H1 (cell line): ENCODE measurements around the gene EVA1C. TPM values are rescaled to one million over a fixed set of nuclear protein-coding genes. Genes with fewer than 3 reads are reported as not detected.

Experiments used
- CTCF ChIA-PET: fragments of 300-600 bp; sonication (Branson Sonifier 250); formaldehyde crosslinking; loops from one replicate; lab custom pipeline; 2021; ENCODE audit not compliant: partially characterized antibody; lab: Charles Lee
- POLR2A ChIA-PET: fragments of 300-600 bp; sonication (Branson Sonifier 250); formaldehyde crosslinking; loops from one replicate; lab custom pipeline; 2021; ENCODE audit warnings: inconsistent platforms; ENCODE audit not compliant: partially characterized antibody; lab: Charles Lee
- DNase-seq, 2 experiments: peaks; one replicate each; pipeline versions ENCODE4 v3.0.0 to v3.0.0-alpha.2; 2010 to 2022; ENCODE audit warnings: low spot score in 2 of 2, low read depth in 1 of 2, mixed read lengths in 1 of 2
- FAIRE-seq: peaks from 2 replicates; lab custom pipeline; 2011; peaks lifted over from hg19 to GRCh38; lab: Jason Lieb, UNC
- H2AFZ ChIP-seq: 2 replicates; pipeline ENCODE4 v1.8.1; 2012; ENCODE audit warnings: low read length, inconsistent platforms
- H2AK5ac ChIP-seq: 2 replicates; pipeline ENCODE4 v1.6.1; 2013; ENCODE audit warnings: low read depth, low read length
- H2BK120ac ChIP-seq: replicated peaks from 2 replicates; pipeline ENCODE3; 2013; ENCODE audit warnings: low read depth, low read length, inconsistent platforms
- H2BK12ac ChIP-seq: 2 replicates; pipeline ENCODE4 v1.6.1; 2013; ENCODE audit warnings: low read depth, low read length
- H2BK15ac ChIP-seq: 2 replicates; pipeline ENCODE4 v1.6.1; 2013; ENCODE audit warnings: low read length
- H2BK20ac ChIP-seq: 2 replicates; pipeline ENCODE4 v1.6.1; 2013; ENCODE audit warnings: low read length
- H2BK5ac ChIP-seq: 2 replicates; pipeline ENCODE4 v1.6.1; 2013; ENCODE audit warnings: low read depth, low read length
- H3K14ac ChIP-seq: 2 replicates; pipeline ENCODE4 v1.6.1; 2013; ENCODE audit warnings: inconsistent platforms; ENCODE audit not compliant: insufficient read length
- H3K18ac ChIP-seq: 2 replicates; pipeline ENCODE4 v1.6.1; 2013; ENCODE audit warnings: low read length; ENCODE audit errors: extremely low read depth
- H3K23ac ChIP-seq: 2 replicates; pipeline ENCODE4 v1.6.1; 2013; ENCODE audit warnings: inconsistent platforms; ENCODE audit not compliant: insufficient read length
- H3K23me2 ChIP-seq: 2 replicates; pipeline ENCODE4 v1.6.1; 2013; ENCODE audit warnings: low read depth, low read length
- H3K27ac ChIP-seq: 2 replicates; pipeline ENCODE4 v1.6.1; 2011; ENCODE audit warnings: low read depth, low read length, inconsistent platforms
- H3K27me3 ChIP-seq, 4 experiments: replicated peaks in 1 of 4; 1 replicate in 1 of 4; 2 replicates in 3 of 4; pipeline versions ENCODE4 v1.6.1 to v1.8.1; 2011 to 2013; ENCODE audit warnings: low read length in 3 of 4, mild to moderate bottlenecking in 3 of 4, inconsistent platforms in 2 of 4, mixed read lengths in 2 of 4, moderate library complexity in 1 of 4; ENCODE audit not compliant: control insufficient read depth in 3 of 4, insufficient read depth in 3 of 4; ENCODE audit errors: extremely low read depth in 1 of 4
- H3K36me3 ChIP-seq, 4 experiments: 2 replicates each; pipeline versions ENCODE4 v1.6.1 to v1.8.1; 2011 to 2013; ENCODE audit warnings: mild to moderate bottlenecking in 4 of 4, low read length in 3 of 4, moderate library complexity in 2 of 4, control low read depth in 1 of 4, inconsistent platforms in 1 of 4; ENCODE audit not compliant: insufficient read depth in 4 of 4, control insufficient read depth in 2 of 4
- H3K4ac ChIP-seq: replicated peaks from 2 replicates; pipeline ENCODE3; 2013; ENCODE audit warnings: low read length, low read depth, mixed read lengths, inconsistent platforms; ENCODE audit not compliant: insufficient read length
- H3K4me1 ChIP-seq, 4 experiments: replicated peaks in 1 of 4; 1 replicate in 1 of 4; 2 replicates in 3 of 4; pipeline versions ENCODE4 v1.6.1 to v1.8.1; 2011 to 2013; ENCODE audit warnings: low read length in 3 of 4, inconsistent platforms in 2 of 4, mixed read lengths in 1 of 4; ENCODE audit not compliant: insufficient read depth in 4 of 4, control insufficient read depth in 3 of 4
- H3K4me2 ChIP-seq, 2 experiments: 2 replicates each; pipeline versions ENCODE4 v1.6.1 to v1.8.1; 2011 to 2013; ENCODE audit warnings: low read depth in 2 of 2, low read length in 2 of 2, control low read depth in 1 of 2, inconsistent platforms in 1 of 2, mild to moderate bottlenecking in 1 of 2; ENCODE audit not compliant: insufficient read depth in 1 of 2
- H3K4me3 ChIP-seq, 4 experiments: fragments of 200-600, 300-600 bp in 1 of 4; sonication (generic), shearing (Covaris generic), sonication (Bioruptor Twin) in 1 of 4; 2 replicates each; pipeline versions ENCODE4 v1.5.1 to v1.8.1; 2011 to 2016; ENCODE audit warnings: low read length in 4 of 4, low read depth in 3 of 4, control low read depth in 2 of 4, inconsistent platforms in 2 of 4, mild to moderate bottlenecking in 2 of 4, mixed read lengths in 1 of 4, moderate library complexity in 1 of 4; ENCODE audit not compliant: insufficient read depth in 2 of 4; ENCODE audit errors: extremely low read depth in 1 of 4
- H3K56ac ChIP-seq: replicated peaks from 2 replicates; pipeline ENCODE3; 2013; ENCODE audit warnings: low read depth, mild to moderate bottlenecking, mixed read lengths, low read length, inconsistent platforms; ENCODE audit not compliant: insufficient read length
- H3K79me1 ChIP-seq: 2 replicates; pipeline ENCODE4 v1.6.1; 2013; ENCODE audit warnings: low read depth, low read length, control low read depth
- H3K79me2 ChIP-seq, 2 experiments: 2 replicates each; pipeline versions ENCODE4 v1.6.1 to v1.8.1; 2012 to 2013; ENCODE audit warnings: low read length in 2 of 2, mild to moderate bottlenecking in 2 of 2, inconsistent platforms in 1 of 2; ENCODE audit not compliant: insufficient read depth in 2 of 2, control insufficient read depth in 1 of 2
- H3K9ac ChIP-seq, 4 experiments: replicated peaks in 1 of 4; 1 replicate in 1 of 4; 2 replicates in 3 of 4; pipeline versions ENCODE4 v1.6.1 to v1.8.1; 2011 to 2013; ENCODE audit warnings: low read depth in 3 of 4, low read length in 3 of 4, control low read depth in 2 of 4, mild to moderate bottlenecking in 2 of 4, moderate library complexity in 2 of 4, inconsistent platforms in 1 of 4; ENCODE audit errors: extremely low read depth in 1 of 4
- H3K9me3 ChIP-seq, 2 experiments: 2 replicates each; pipeline versions ENCODE4 v1.6.1 to v1.8.1; 2012 to 2013; ENCODE audit warnings: mild to moderate bottlenecking in 2 of 2, moderate library complexity in 2 of 2, control low read depth in 1 of 2, inconsistent platforms in 1 of 2, low read depth in 1 of 2, low read length in 1 of 2, mixed read lengths in 1 of 2; ENCODE audit not compliant: insufficient read depth in 2 of 2
- H4K20me1 ChIP-seq, 2 experiments: replicated peaks in 1 of 2; 2 replicates each; pipeline versions ENCODE3 to v1.8.1; 2011 to 2013; ENCODE audit warnings: inconsistent platforms in 2 of 2, low read length in 2 of 2, mild to moderate bottlenecking in 1 of 2; ENCODE audit not compliant: insufficient read depth in 2 of 2, control insufficient read depth in 1 of 2
- H4K5ac ChIP-seq: 2 replicates; pipeline ENCODE4 v1.6.1; 2013; ENCODE audit warnings: low read length, low read depth, mixed read lengths, inconsistent platforms; ENCODE audit not compliant: insufficient read length
- H4K8ac ChIP-seq: 2 replicates; pipeline ENCODE4 v1.8.0; 2013; ENCODE audit warnings: mild to moderate bottlenecking, moderate library complexity, low read length, inconsistent platforms; ENCODE audit not compliant: insufficient read depth; ENCODE audit errors: extremely low read depth
- H4K91ac ChIP-seq: replicated peaks from 2 replicates; pipeline ENCODE3; 2013; ENCODE audit warnings: low read length, mixed read lengths, inconsistent platforms; ENCODE audit not compliant: insufficient read length
- CEBPB ChIP-seq: IDR thresholded peaks from 2 replicates; pipeline ENCODE4 v1.6.1; 2012; ENCODE audit warnings: low read depth, low read length
- CTCF ChIP-seq, 3 experiments: IDR thresholded peaks; 1 replicate in 2 of 3; 2 replicates in 1 of 3; pipeline versions ENCODE4 v1.5.1 to v1.6.1; 2011; ENCODE audit warnings: low read length in 3 of 3, mild to moderate bottlenecking in 3 of 3, inconsistent platforms in 2 of 3, low read depth in 1 of 3, moderate library complexity in 1 of 3; ENCODE audit not compliant: insufficient read depth in 1 of 3; ENCODE audit errors: control extremely low read depth in 1 of 3
- WGBS, 2 experiments: shearing (Covaris generic) in 1 of 2; methylation state at CpG; one replicate each; pipeline versions ENCODE4 v1.1.6 to v1.1.7; 2013 to 2015; ENCODE audit warnings: low lambda C conversion rate in 2 of 2, mixed read lengths in 2 of 2, inconsistent platforms in 1 of 2, low coverage in 1 of 2, missing lambda C conversion rate in 1 of 2; ENCODE audit not compliant: insufficient replicate concordance in 2 of 2, insufficient coverage in 1 of 2, insufficient read length in 1 of 2; ENCODE audit errors: extremely low coverage in 1 of 2, missing lambda C conversion rate in 1 of 2; 5-methylcytosine and 5-hydroxymethylcytosine counted together
- polyA plus RNA-seq, 7 experiments: library from polyadenylated mRNA; depleted of rRNA in 3 of 7; stranded (reverse) in 5 of 7; unstranded in 2 of 7; fragments of >200 nt in 5 of 7; fragments of 200-250 nt in 2 of 7; gene quantifications; 1 replicate in 5 of 7; 2 replicates in 1 of 7; 4 replicates in 1 of 7; pipeline versions ENCODE4 v1.2.1 to v1.2.3, GENCODE V29; 2011 to 2013; ENCODE audit warnings: missing spikeins in 2 of 7, mixed read lengths in 2 of 7
- total RNA-seq: library from RNA; stranded (reverse); fragmentation: NEBNext Ultra II Directional; extraction: Animal tissue kit (Norgen Biotek cat#: 25700); gene quantifications from 2 replicates; pipeline ENCODE4 v1.2.1, GENCODE V29; 2021

Gene EVA1C
- total and polyA plus RNA-seq, 2 of the 8 experiments (the other 6 are each of a cell fraction or from before 2014, with no cell fraction given): 2.6 to 3.6 TPM

- H2BK15ac ChIP-seq: no peak overlapping the region
- no peak overlapping the region for H4K5ac ChIP-seq
- no peak overlapping the region for H2BK120ac ChIP-seq
- no peak overlapping the region for H3K9ac ChIP-seq
- H4K91ac ChIP-seq: no peak overlapping the region
- H2BK5ac ChIP-seq: no peak overlapping the region
- H3K27ac ChIP-seq: no peak overlapping the region
- CTCF ChIA-PET: interaction anchor here (1.4 kb wide), 1 partner anchor 124 kb away, joined by 5 read pairs; no protein-coding TSS in a partner anchor
- no peaks in the 10 kb centered on the region for H4K20me1 ChIP-seq
- no peak overlapping the region for H3K4me3 ChIP-seq
- no peak overlapping the region for H3K14ac ChIP-seq
- POLR2A ChIA-PET: no interaction called here
- H4K8ac ChIP-seq: no peak overlapping the region
- H3K9me3 ChIP-seq: no peaks in the 10 kb centered on the region
- H2AFZ ChIP-seq: no peak overlapping the region
- no peaks in the 10 kb centered on the region for H3K79me1 ChIP-seq
- H3K27me3 ChIP-seq: no peaks in the 10 kb centered on the region
- H3K23ac ChIP-seq: no peak overlapping the region
- no peak overlapping the region for H3K56ac ChIP-seq
- TF ChIP-seq CEBPB (no peak), CTCF (IDR thresholded peaks at IDR 0.05; ENCODE audit: control extremely low read depth in 1 of 3, insufficient read depth in 1 of 3, low read depth in 1 of 3, low read length in 3 of 3) (no peak)
- 91% methylated on average over 6 of the region's 6 CpGs; no CpG with 5 or more reads in 1 of the 2 experiments for WGBS, 2 experiments
- H3K4ac ChIP-seq: no peak overlapping the region
- no peak overlapping the region for H3K18ac ChIP-seq
- no peaks in the 10 kb centered on the region for H3K23me2 ChIP-seq
- H3K4me2 ChIP-seq: no peak overlapping the region
- DNase-seq: no peak
- H3K36me3 ChIP-seq: no peaks in the 10 kb centered on the region
- no peak overlapping the region for H2AK5ac ChIP-seq
- no peaks in the 10 kb centered on the region for H3K4me1 ChIP-seq
- no peak overlapping the region for H2BK12ac ChIP-seq
- H3K79me2 ChIP-seq: no peaks in the 10 kb centered on the region
- FAIRE-seq: no peak
- no peak overlapping the region for H2BK20ac ChIP-seq
Observed at GRCh38 chr21:32445101-32445500, 32.6 kb downstream of the EVA1C start.
